Aorta (tissue), 5 donors: ENCODE results near the gene LSAMP. TPM values are rescaled to one million over a fixed set of nuclear protein-coding genes. Genes with fewer than 3 reads are reported as not detected.

ENCODE experiments used
- ATAC-seq: fragments of 200-7000 bp; cut with Tn5 transposase; one replicate; pipeline ENCODE4 v1.9.1; 2022; ENCODE audit warnings: moderate library complexity; ENCODE audit not compliant: low FRiP score
- DNase-seq, 2 donors: peaks; one replicate each; pipeline ENCODE4 v3.0.0-alpha.2; 2020
- H3K27ac ChIP-seq, 2 donors: one replicate each; pipeline ENCODE4 v1.5.1; 2013; ENCODE audit warnings: low read length in 2 of 2, mild to moderate bottlenecking in 2 of 2, moderate library complexity in 2 of 2, control low read depth in 1 of 2, inconsistent platforms in 1 of 2, low read depth in 1 of 2
- H3K27me3 ChIP-seq, 2 donors: one replicate each; pipeline ENCODE4 v1.6.1; 2013; ENCODE audit warnings: control low read depth in 1 of 2, low read length in 1 of 2, mild to moderate bottlenecking in 1 of 2, moderate library complexity in 1 of 2; ENCODE audit not compliant: insufficient read depth in 2 of 2, control insufficient read depth in 1 of 2
- H3K36me3 ChIP-seq, 2 donors: one replicate each; pipeline ENCODE4 v1.6.1; 2013; ENCODE audit warnings: control low read depth in 1 of 2, low read length in 1 of 2, mild to moderate bottlenecking in 1 of 2; ENCODE audit not compliant: insufficient read depth in 2 of 2, control insufficient read depth in 1 of 2
- H3K4me1 ChIP-seq, 2 donors: one replicate each; pipeline ENCODE4 v1.6.1; 2013; ENCODE audit warnings: low read length in 2 of 2, control low read depth in 1 of 2, mild to moderate bottlenecking in 1 of 2, moderate library complexity in 1 of 2; ENCODE audit not compliant: insufficient read depth in 2 of 2, control insufficient read depth in 1 of 2
- H3K4me3 ChIP-seq, 2 donors: one replicate each; pipeline ENCODE4 v1.5.1; 2013; ENCODE audit warnings: low read length in 2 of 2, control low read depth in 1 of 2, mild to moderate bottlenecking in 1 of 2
- H3K9me3 ChIP-seq: one replicate; pipeline ENCODE4 v1.6.1; 2013; ENCODE audit warnings: mild to moderate bottlenecking, low read length; ENCODE audit not compliant: control insufficient read depth
- WGBS, 2 donors: extraction: QIAGEN DNeasy Blood & Tissue Kit; methylation state at CpG; one replicate each; pipeline ENCODE4 v1.1.7; 2013; 5-methylcytosine and 5-hydroxymethylcytosine counted together
- intact Hi-C, 2 donors: fragments of 100-400 bp; cut with DNase I; formaldehyde crosslinking; loops; one replicate each; pipeline versions ENCODE4 v1.14.2 to v1.15.0; 2022
- polyA plus RNA-seq, 2 donors: library from polyadenylated mRNA; stranded (reverse); fragments of 200-250 nt; gene quantifications; one replicate each; pipeline ENCODE4 v1.2.3, GENCODE V29; 2013
- total RNA-seq, 2 donors: library from RNA; stranded (reverse); fragmentation: NEBNext Ultra II Directional; extraction: Animal tissue kit (Norgen Biotek cat#: 25700); gene quantifications; one replicate each; pipeline ENCODE4 v1.2.1, GENCODE V29; 2021
- donor health status: healthy with polysubstance abuse.
- donor health status: Bipolar disorder and iron deficiency.
- donor health status: DM: no; HTN: no; CAD: no.
- donor health status: DM: no; HTN: no; CAD: no.
- donor health status: DM: yes; HTN: yes; CAD: no.

LSAMP gene
- total and polyA plus RNA-seq, 4 donors = 0.38 to 7.8 (median 0.88) TPM; not detected in 1

DNA sequence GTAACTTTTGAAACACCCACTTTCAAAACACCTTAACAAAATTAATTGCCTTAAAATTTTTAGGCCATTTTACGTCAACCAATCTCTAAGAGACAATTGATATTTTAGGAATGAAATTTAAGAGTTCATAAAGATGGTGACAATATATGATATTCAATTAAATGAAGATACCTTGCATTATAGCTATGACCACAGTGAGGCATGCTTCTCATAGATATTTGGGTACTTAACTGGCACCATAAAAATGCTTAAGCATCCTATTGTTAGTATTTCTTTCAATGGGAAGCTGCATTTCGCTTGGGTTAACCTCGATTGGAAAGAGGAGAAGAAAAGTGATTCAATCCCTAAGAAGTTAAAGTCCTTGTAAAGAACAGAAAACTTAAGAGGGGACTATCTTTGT, 613.0 kb downstream of the LSAMP start:
- no peaks in the 10 kb centered on the region for H3K36me3 ChIP-seq
- no peak for DNase-seq
- 91% methylated on average over 3 of the region's 3 CpGs for WGBS, 2 donors
- intact Hi-C loops = no loop called here
- H3K27me3 ChIP-seq = no peaks in the 10 kb centered on the region
- no peak for ATAC-seq
- no peak overlapping the region for H3K4me3 ChIP-seq
- no peaks in the 10 kb centered on the region for H3K4me1 ChIP-seq
- H3K27ac ChIP-seq = no peak overlapping the region
- no peaks in the 10 kb centered on the region for H3K9me3 ChIP-seq

DNA sequence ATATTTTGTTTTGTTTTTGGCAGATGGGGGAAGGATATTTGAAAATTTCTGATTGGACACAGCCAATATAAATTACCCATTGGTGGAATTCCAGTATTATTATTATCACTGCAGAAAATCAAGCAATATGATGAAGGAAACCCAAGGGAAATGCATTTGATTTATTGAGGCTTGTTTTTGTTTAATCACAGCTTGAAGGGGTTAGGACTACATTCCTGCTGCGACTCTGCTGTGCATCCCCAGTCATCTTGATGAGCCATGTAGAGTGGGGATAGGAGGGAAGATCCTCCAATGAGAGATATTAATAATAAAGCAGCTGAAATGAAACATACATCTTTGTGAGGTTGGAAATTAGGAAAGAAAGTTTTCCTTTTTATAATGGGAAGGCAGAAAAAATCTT, 613.4 kb downstream of the LSAMP start:
- Histone ChIP-seq H3K36me3 (no peaks in the 10 kb centered on the region), H3K9me3 (no peaks in the 10 kb centered on the region), H3K27me3 (no peaks in the 10 kb centered on the region), H3K27ac (no peak overlapping the region), H3K4me3 (no peak overlapping the region), H3K4me1 (peaks cover 0 to 2% of the 10 kb centered on the region in 2 donors)
- intact Hi-C loops = no loop called here
- 64 to 70% methylated on average over 1 of the region's 1 CpG for WGBS, 2 donors
- DNase-seq = no peak
- no peak for ATAC-seq

DNA sequence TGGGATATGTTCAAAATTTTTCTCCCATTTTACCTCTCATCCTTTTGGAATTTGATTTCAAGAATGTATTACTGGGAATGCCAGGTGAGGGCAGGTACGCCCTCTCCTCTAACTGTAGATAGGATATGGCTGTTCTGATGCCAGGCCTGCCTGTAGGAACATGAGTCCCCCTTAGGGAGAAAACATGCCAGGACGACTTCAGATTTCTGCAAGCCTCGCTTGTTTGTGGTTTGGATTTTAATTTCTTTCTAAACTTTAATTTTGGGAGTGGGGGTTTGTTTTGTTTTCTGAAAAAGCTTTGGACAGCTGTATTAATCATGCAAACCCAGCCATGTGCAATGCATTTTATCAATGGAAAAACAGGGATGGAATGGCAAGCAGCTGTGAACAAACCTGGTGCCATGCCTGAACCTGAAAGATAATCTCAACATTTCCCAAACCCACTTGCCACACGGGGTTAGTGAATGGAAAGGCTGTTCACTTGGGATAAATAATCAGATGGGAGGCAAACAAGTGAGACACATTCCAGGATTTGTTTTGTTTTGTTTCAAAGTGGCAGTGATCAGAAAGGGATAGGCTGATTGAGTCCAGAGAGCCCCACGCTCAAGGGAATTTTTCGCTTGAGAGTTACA, 614.4 kb downstream of the LSAMP start:
- Histone ChIP-seq H3K4me1 (peaks cover 0 to 2% of the 10 kb centered on the region in 2 donors), H3K4me3 (no peak overlapping the region), H3K27me3 (no peaks in the 10 kb centered on the region), H3K36me3 (no peaks in the 10 kb centered on the region), H3K9me3 (no peaks in the 10 kb centered on the region), H3K27ac (no peak overlapping the region)
- intact Hi-C loops = no loop called here
- no peak for ATAC-seq
- 74 to 80% methylated on average over 6 of the region's 6 CpGs for WGBS, 2 donors
- no peak for DNase-seq

DNA sequence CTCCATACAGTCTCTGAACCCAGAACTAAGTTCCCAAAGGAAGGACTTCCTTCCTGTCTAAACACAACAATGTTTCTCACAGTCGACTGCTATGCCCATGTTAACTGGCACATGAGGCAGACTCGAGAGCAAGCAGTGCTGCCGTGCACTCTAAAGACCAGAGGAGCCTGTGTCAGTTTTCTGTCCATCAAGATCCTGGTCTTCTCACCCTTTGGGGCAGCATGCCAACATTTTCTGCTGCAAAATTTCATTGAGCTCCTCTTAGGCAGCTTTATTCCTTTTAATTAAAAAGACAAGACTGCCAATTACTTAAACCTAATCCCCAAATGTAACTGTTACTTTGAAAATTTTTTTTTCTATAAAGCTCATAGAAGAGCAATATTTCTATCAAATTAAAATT, 616.9 kb downstream of the LSAMP start:
- ATAC-seq (no peak), DNase-seq (no peak)
- Histone ChIP-seq H3K9me3 (no peaks in the 10 kb centered on the region), H3K27ac (no peak overlapping the region), H3K4me1 (peaks cover 0 to 2% of the 10 kb centered on the region in 2 donors), H3K27me3 (no peaks in the 10 kb centered on the region), H3K36me3 (no peaks in the 10 kb centered on the region), H3K4me3 (no peak overlapping the region)
- 10 to 19% methylated on average over 3 of the region's 3 CpGs for WGBS, 2 donors
- intact Hi-C loops = no loop called here

DNA sequence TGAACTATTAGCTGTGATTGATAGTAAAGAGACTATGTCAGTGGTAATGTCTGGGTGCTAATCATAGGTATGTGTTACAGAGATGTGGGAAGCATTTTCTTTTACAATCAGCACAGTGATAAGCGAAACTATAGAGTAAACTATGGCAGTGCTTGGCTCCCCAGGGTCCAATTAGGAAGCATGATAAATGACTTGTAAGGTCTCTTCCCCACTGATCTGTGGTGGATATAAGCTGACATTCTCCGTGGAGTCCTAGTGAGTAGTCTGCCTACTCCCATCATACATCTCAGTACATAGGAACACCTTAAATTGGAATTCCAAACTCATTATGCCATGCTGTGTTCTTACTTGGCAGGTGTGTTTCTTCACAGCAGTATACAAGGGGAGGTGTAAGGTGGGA, 617.8 kb downstream of the LSAMP start:
- no peak for ATAC-seq
- 85 to 89% methylated on average over 2 of the region's 2 CpGs for WGBS, 2 donors
- no peaks in the 10 kb centered on the region for H3K9me3 ChIP-seq
- intact Hi-C loops = no loop called here
- no peak overlapping the region for H3K4me3 ChIP-seq
- H3K36me3 ChIP-seq = no peaks in the 10 kb centered on the region
- H3K27ac ChIP-seq = no peak overlapping the region
- peaks cover 0 to 2% of the 10 kb centered on the region in 2 donors for H3K4me1 ChIP-seq
- no peaks in the 10 kb centered on the region for H3K27me3 ChIP-seq
- DNase-seq = no peak

DNA sequence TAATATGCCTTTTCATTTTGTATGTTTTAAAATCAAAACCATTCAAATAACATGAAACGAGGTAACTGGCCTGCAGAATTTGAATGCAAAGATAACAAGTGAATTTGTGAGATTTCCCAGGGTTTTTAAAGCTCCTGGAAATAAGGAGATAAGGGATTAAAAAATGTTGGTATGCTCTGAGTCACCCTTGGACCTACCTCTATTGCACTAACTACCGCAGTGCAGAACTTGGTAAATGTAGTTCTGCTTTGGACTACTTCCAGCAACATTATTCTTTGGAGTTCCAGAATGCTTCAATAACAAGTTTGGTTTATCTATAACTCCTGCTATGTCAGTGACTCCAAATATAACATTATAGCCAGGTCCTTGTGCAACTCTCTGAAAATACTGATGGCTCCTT, 620.2 kb downstream of the LSAMP start:
- H3K9me3 ChIP-seq = no peaks in the 10 kb centered on the region
- intact Hi-C loops = no loop called here
- no peak for DNase-seq

DNA sequence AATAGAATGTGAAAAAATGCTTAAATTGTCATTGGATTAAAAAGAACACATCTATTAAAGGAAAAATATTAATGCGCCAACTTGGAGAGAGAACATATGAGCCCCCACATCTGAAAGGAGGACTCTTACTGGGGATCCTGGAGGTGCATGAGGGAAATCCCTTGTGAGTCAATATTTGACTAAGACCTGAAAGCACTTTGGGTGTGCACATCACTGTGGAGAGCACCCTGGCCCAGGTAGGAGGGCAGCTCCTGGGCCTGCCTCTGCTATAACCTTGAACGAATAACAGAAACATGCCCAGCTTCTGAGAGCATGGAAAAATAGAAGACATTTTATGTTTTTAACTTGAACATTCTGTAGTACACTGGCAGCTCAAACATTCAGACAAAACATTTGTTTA, 622.2 kb downstream of the LSAMP start:
- DNase-seq = no peak
- ATAC-seq = no peak
- intact Hi-C loops = no loop called here
- Histone ChIP-seq H3K4me1 (peaks cover 0 to 2% of the 10 kb centered on the region in 2 donors), H3K4me3 (no peak overlapping the region), H3K36me3 (no peaks in the 10 kb centered on the region), H3K9me3 (no peaks in the 10 kb centered on the region), H3K27ac (no peak overlapping the region), H3K27me3 (no peaks in the 10 kb centered on the region)
- 68 to 75% methylated on average over 2 of the region's 2 CpGs for WGBS, 2 donors

More for the DNA sequence above, 620.2 kb downstream of the LSAMP start:
- Histone ChIP-seq H3K36me3 (no peaks in the 10 kb centered on the region), H3K27me3 (no peaks in the 10 kb centered on the region), H3K27ac (no peak overlapping the region), H3K4me1 (peaks cover 0 to 2% of the 10 kb centered on the region in 2 donors), H3K4me3 (no peak overlapping the region)
- no peak for ATAC-seq
- WGBS, 2 donors = 3 to 9% methylated on average over 2 of the region's 2 CpGs

DNA sequence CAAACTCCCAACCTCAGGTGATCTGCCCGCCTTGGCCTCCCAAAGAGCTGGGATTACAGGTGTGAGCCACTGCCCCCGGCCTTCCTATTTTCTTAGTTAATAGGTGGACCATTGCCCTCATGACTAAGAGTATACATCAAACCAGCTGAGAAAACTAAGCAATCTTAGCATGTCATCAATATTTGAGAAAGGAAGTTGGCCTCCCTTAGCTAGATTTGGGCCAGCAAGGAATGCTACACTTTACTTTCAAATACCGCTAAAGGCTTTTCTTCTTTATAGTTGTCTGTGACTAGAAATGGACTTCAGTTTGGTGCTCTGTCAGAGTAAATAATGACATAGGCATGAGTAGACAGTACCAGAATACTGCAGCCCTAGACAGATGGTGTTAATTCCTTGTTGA, 622.7 kb downstream of the LSAMP start:
- H3K4me3 ChIP-seq = no peak overlapping the region
- H3K36me3 ChIP-seq = no peaks in the 10 kb centered on the region
- ATAC-seq (no peak), DNase-seq (no peak)
- intact Hi-C loops = no loop called here
- H3K27me3 ChIP-seq = no peaks in the 10 kb centered on the region
- 70 to 83% methylated on average over 3 of the region's 3 CpGs for WGBS, 2 donors
- H3K9me3 ChIP-seq = no peaks in the 10 kb centered on the region
- no peak overlapping the region for H3K27ac ChIP-seq
- H3K4me1 ChIP-seq = peaks cover 0 to 2% of the 10 kb centered on the region in 2 donors

DNA sequence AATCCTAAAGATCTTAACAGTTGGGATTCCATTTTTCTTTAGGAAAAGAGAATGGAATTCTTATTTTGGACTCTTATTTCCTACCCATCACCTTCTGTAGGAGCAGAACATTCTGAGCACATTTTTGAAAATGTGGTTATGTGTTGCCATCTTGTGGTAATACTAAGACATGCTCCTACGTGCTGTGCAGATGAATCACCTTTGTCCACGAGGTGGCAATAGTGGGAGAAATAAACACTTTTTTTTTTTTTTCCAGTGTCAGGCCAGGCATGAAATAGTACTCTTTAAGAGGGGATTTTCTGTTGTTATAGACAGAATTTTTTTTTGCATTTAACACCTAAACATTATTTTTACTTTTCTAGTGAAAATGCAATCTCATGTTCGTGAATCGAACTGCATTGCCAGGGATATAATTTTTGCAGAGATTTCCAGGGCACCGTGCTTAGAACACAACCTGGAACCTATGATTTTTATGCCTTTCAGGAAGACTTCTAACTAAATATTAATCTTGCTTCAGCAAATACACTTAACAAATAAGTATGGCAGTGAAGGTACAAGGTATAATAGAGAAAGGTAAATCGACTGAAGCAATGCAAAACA, 625.4 kb downstream of the LSAMP start:
- H3K9me3 ChIP-seq = no peaks in the 10 kb centered on the region
- intact Hi-C loops = loop anchor here in 1 of 2 donors (5.0 kb wide), 1 partner anchor 603 kb away; no protein-coding TSS in a partner anchor
- H3K4me1 ChIP-seq = no peaks in the 10 kb centered on the region
- ATAC-seq (peak; percentile 78), DNase-seq (peak in 1 of 2 donors; percentile 60)
- H3K27me3 ChIP-seq = no peaks in the 10 kb centered on the region
- no peak overlapping the region for H3K4me3 ChIP-seq
- H3K27ac ChIP-seq = no peak overlapping the region
- no peaks in the 10 kb centered on the region for H3K36me3 ChIP-seq
- 51 to 52% methylated on average over 6 of the region's 6 CpGs for WGBS, 2 donors
